Vagina (tissue), 2 donors: ENCODE measurements around the gene HTATIP2.

Experiments used
- CTCF ChIP-seq, 3 experiments: fragments of 450-650 bp in 2 of 3; fragments of 200-600 bp in 1 of 3; sonication (generic) in 1 of 3; IDR thresholded peaks; one replicate each; pipeline ENCODE4 v1.5.1; 2017 to 2019; ENCODE audit warnings: antibody characterized with exemption in 3 of 3, mild to moderate bottlenecking in 2 of 3, moderate library complexity in 2 of 3
- POLR2A ChIP-seq, 2 donors: fragments of 450-650 bp; IDR thresholded peaks; one replicate each; pipeline ENCODE4 v1.6.1; 2017; ENCODE audit warnings: antibody characterized with exemption in 2 of 2, mild to moderate bottlenecking in 2 of 2, moderate library complexity in 2 of 2
- POLR2AphosphoS5 ChIP-seq, 2 donors: sonication (generic); formaldehyde crosslinking; IDR thresholded peaks; one replicate each; pipeline ENCODE4 v1.9.0; 2017; ENCODE audit warnings: antibody characterized with exemption in 2 of 2, mild to moderate bottlenecking in 2 of 2, low read depth in 1 of 2; ENCODE audit not compliant: insufficient read depth in 1 of 2

GRCh38 chr11:20363500-20364340 is at the start of gene HTATIP2:
- TF ChIP-seq CTCF (IDR thresholded peaks at IDR 0.05) (no peak), POLR2A (IDR thresholded peaks at IDR 0.05) (peak in 1 of 2 donors; percentile 47), POLR2AphosphoS5 (IDR thresholded peaks at IDR 0.05; ENCODE audit: insufficient read depth in 1 of 2, low read depth in 1 of 2) (peak; percentile 68 to 72)
